ENCODE measurements around the gene CAV1.
A peak's percentile ranks its signal among the peaks of the same experiment; 100 is the strongest.
"Not testable (repeated sequence)": the region's sequence is repeated elsewhere in the genome, so short reads cannot be mapped to it uniquely, and the experiment has no call there.

The CAV1 gene

GRCh38 chr7:116583653-116584052 lies 58.8 kb downstream of the CAV1 start:
- peak; percentile 21 for DNase-seq

DNA sequence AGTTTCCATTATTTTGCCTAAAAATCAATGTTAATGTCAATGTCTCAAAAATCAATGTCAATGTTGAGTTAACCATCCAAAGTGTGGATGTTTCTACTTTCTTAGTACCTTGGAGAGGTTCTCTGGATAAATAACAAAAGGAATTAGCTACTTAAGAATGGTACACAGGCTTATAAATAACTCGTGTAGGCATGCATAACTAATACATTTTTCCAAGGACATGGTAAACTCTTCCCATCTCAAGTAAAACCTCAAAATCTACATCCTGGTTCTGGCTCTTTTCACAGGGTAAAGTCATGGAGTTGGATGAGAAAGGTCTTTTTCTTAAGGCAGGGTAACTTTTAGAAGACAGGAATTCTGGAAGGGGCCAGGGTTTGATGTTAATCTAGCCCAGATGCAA lies 59.9 kb downstream of the CAV1 start:
- DNase-seq = no peak

DNA sequence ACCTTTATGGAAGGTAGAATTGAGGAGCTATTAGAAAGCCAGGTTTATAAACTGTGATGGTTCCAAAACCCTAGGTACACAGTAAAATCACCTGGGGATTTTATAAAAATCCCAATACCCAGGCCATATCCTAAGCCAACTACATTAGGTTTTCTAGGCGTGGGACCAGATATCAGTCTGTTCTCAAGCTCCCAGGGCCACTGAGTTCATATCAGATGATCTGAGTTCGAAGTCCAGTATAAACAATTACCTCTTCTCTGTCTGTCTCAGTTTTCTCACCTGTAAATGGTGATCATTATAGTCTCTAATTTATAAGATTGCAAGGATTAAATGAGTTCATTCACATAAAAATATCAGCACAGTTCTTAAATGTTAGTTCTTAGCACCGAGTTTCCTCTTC lies 60.6 kb downstream of the CAV1 start:
- no peak for DNase-seq

DNA sequence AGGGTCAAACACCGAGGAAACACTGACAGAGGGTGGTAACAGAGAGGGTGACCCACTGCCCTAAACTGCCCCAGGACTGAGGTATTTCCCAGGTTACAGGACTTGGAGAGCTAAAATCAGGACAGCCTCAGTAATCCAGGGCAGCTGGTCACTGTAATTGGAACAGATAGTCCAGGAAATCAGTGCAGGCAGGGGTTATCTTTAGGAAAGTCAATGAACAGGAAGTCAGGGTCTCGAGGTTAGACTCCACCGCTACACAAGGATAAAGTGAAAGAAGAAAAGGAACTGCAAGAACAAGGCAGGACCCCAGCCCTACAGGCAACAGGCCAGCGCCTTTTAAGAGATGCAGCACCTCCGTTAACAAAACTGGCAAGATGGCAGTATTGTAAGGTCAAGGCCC lies 61.1 kb downstream of the CAV1 start:
- DNase-seq = no peak

DNA sequence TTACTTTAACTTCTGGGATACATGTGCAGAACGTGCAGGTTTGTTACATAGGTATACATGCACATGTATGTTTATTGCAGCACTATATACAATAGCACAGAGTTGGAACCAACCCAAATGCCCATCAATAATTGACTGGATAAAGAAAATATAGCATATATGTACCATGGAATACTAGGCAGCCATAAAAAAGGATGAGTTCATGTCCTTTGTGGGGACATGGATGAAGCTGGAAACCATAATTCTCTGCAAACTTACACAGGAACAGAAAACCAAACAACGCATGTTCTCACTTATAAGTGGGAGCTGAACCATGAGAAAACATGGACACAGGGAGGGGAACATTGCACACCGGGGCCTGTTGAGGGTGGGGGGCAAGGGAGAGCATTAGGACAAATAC lies 62.4 kb downstream of the CAV1 start:
- DNase-seq = not testable (repeated sequence)

DNA sequence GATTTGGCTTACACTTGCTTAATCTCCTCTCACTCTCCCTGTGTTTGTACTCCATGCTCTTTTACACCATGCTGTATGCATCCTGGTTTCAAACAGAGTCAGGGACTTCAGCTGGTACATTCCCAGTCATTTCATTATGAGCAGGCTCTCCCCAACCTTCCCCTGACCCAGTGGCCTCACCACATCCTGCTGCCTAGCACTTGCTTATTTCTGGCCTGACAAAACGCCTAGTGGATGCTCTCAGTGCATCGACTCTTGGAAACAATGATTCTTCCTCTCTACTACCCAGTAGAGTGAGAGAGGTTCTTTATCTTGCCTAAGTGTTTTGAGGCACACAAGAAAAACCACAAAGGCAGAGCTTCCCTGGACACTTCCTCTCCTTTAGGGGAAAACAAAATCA lies 63.4 kb downstream of the CAV1 start:
- peak; percentile 19 for DNase-seq

DNA sequence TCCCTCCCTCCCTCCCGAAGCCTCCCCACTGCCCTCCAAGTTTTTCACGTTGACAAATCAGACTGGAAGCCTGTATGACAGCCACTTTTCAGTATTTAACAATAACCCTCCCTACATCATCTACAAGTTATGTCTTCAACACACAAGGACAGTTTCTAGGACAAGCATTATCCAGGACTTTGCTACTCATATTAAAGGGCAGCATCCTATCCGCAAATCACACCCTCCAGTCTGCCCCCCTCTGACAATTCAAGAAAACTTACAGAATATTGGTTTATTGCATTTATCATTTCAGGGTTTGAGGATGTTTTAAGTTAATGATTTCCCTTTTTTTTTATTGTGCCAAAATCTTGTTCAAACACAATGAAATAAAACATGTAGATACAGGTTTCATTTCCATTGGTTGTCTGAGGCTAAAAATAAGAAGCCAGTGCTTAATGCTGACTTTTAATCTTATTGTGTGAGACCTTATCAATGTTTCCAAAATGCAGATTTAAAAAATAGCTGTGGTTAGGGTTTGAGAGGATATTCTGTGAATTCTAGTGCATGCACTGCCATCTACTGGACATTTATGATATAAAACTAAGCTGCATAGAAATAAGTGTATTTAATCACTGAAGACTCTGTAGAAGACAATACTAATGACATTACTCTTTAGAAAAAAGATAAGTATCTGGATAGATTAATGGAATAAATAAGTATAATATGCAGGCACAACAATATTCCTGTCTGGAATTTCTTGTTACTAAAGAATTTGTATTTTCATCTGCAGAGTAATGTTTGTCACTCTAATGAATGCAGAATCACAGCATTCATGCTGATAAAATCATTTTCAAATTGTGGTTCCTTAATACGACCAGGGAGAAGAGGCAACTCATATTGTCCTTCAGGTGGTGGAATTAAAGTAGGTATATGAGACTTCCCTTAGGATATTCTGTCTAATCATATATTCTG lies 64.1 kb downstream of the CAV1 start:
- no peak for DNase-seq

GRCh38 chr7:116591202-116592040 lies 66.6 kb downstream of the CAV1 start:
- no peak for DNase-seq

DNA sequence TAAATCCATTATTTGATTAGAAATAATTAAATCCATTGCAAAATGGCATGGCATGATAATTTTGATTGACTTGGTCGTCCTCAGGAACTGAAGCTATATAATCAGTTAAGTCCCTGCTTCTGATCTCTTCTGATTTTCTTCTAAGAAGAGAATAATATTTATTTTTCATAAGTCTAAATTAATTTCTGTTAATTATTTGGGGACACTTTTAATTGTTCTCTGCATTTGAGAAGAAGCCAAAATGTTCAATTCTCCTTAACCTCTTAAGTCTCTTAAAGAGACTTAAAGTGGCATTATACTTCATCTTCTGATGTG lies 67.2 kb downstream of the CAV1 start:
- no peak for DNase-seq

- no peak for DNase-seq
These were observed 67.6 kb downstream of the CAV1 start for GRCh38 chr7:116592445-116592844.

- DNase-seq = no peak
These were observed 68.7 kb downstream of the CAV1 start for GRCh38 chr7:116593359-116594075.

DNA sequence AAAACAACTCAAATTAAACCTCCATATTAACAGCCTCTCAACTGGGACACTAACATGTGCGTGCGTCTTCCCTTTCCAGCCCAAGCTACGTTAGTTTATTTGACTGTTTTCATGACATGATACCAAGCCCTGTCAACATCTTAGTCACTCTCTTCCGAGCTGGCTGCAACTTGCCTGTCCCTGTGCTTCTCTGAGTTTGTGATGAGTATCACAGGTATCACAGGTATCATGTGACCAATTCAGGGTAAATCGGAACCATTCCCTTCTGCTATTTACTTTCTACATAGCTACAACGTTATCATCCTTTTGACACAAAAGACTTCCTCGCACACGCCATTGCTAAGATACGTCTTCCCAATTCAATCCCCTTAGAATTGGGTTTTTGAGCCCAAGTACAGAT lies 70.2 kb downstream of the CAV1 start:
- DNase-seq = no peak

- no peak for DNase-seq
These were observed 72.5 kb downstream of the CAV1 start for GRCh38 chr7:116597384-116597783.

DNA sequence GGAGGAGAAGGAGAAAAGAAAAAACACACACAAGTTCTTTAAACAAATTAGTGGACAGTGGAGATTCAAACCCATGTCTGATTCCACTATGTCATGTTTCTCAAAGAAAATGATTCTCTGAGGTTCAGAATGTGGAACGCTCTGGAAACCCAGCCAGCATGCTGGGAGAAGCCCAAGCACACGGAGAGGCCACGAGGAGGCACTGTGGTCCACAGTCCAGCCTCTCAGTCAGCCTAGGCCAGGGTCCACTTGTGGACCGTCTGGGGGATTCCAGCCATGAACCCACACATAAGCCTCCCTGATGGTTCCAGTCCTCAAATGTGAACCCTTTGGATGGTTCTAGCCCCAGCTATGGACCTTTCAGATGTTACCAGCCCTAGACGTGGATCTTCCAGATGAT lies 73.4 kb downstream of the CAV1 start:
- DNase-seq = no peak

GRCh38 chr7:116598861-116599260 lies 74.0 kb downstream of the CAV1 start:
- DNase-seq = no peak

DNA sequence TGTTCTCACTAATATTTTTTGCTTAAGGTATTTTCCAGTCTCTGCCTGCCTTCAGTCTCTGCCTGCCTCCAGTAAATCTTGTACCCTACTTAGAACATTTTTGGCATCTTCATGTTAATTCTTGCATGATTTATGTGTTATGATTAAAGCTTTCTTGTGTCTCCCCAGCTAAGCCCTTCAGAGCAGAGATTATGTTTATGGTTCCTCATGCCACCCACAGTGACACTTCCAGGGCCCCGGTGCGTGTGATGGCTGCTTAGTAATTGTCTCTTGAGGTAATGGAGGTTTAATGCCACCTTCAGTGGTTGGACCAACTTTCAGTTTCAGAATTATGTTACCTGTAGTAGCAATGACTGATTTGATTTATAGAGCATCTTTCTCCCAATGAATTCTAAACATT lies 76.6 kb downstream of the CAV1 start:
- no peak for DNase-seq

GRCh38 chr7:116607299-116607698 lies 82.5 kb downstream of the CAV1 start:
- no peak for DNase-seq

- DNase-seq = no peak
These were observed 85.4 kb downstream of the CAV1 start for GRCh38 chr7:116610210-116610609.

DNA sequence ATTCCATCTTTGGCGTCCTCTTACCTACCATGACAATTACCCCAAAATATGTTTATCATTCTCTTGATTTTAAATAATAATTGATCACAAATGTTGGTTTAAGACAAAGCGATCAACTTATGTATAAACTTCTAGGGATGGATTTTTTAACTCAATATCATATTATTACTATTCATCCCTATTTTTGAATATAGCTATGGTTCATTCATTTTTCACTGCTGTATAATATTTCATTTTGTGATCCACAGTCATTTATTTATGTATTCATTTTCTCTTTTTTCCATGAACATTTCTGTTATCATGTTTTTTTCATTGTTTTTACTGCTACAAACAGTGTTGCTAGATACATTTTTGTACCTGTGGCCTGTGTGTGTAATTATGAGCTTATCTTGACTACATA lies 85.9 kb downstream of the CAV1 start:
- no peak for DNase-seq

Measured in NK-92 treated with Interleukin-12 subunit alpha and Interleukin-12 subunit beta, amount 100 ng/mL, for 24 hours (cell line).